Measurements from ENCODE around the gene SCN4A.

- TF ChIP-seq EZH2 (IDR thresholded peaks at IDR 0.05; ENCODE audit: borderline replicate concordance, low read depth, low read length, severe bottlenecking) (no peak), CTCF (IDR thresholded peaks at IDR 0.05; ENCODE audit: borderline replicate concordance, extremely low read depth, low read length, poor library complexity, severe bottlenecking) (no peak)
Observed at GRCh38 chr17:63998721-63999679, 26.3 kb upstream of the SCN4A start.

Measured in DND-41 (cell line).